GM23338 (cell line): Measurements from ENCODE around the gene GFER. TPM values are rescaled to one million over a fixed set of nuclear protein-coding genes. Genes with fewer than 3 reads are reported as not detected.

ENCODE experiments used
- ATAC-seq: fragments of 200-7000 bp; cut with Tn5 transposase; 3 replicates; pipeline ENCODE4 v1.9.1; 2020
- DNase-seq: peaks from one replicate; pipeline ENCODE4 v3.0.0-alpha.2; 2015; ENCODE audit warnings: low spot score
- H2AFZ ChIP-seq: fragments of 200-600 bp; sonication (generic); 2 replicates; pipeline ENCODE4 v1.8.0; 2016; ENCODE audit warnings: antibody characterized with exemption, mild to moderate bottlenecking, moderate library complexity
- H3F3A ChIP-seq: fragments of 200-600 bp; sonication (generic); replicated peaks from 2 replicates; pipeline ENCODE4 v1.8.0; 2017; ENCODE audit warnings: antibody characterized with exemption, mixed run types, low read depth
- H3K27ac ChIP-seq: fragments of 200-600 bp; sonication (generic); 2 replicates; pipeline ENCODE4 v1.6.1; 2016; ENCODE audit warnings: low read depth
- H3K27me3 ChIP-seq: fragments of 200-600 bp; sonication (generic); 2 replicates; pipeline ENCODE4 v1.8.0; 2016; ENCODE audit warnings: mild to moderate bottlenecking, mixed run types, moderate library complexity; ENCODE audit not compliant: insufficient read depth
- H3K36me3 ChIP-seq: fragments of 200-600 bp; sonication (generic); 2 replicates; pipeline ENCODE4 v1.8.0; 2016; ENCODE audit warnings: mild to moderate bottlenecking; ENCODE audit not compliant: insufficient read depth
- H3K4me1 ChIP-seq: fragments of 200-600 bp; sonication (generic); 2 replicates; pipeline ENCODE4 v1.8.0; 2016; ENCODE audit warnings: mild to moderate bottlenecking, moderate library complexity; ENCODE audit not compliant: insufficient read depth
- H3K4me2 ChIP-seq: fragments of 200-600 bp; sonication (generic); 2 replicates; pipeline ENCODE4 v1.7.1; 2017; ENCODE audit warnings: mixed run types
- H3K4me3 ChIP-seq: fragments of 200-600 bp; sonication (generic); 2 replicates; pipeline ENCODE4 v1.6.1; 2016; ENCODE audit warnings: mixed run types
- H3K79me2 ChIP-seq: fragments of 200-600 bp; sonication (generic); replicated peaks from 2 replicates; pipeline ENCODE4 v1.8.0; 2017; ENCODE audit warnings: mild to moderate bottlenecking; ENCODE audit not compliant: insufficient read depth
- H3K9me2 ChIP-seq: fragments of 200-600 bp; sonication (generic); 2 replicates; pipeline ENCODE4 v1.8.0; 2017; ENCODE audit not compliant: insufficient read depth
- H4K20me1 ChIP-seq: fragments of 200-600 bp; sonication (generic); replicated peaks from 2 replicates; pipeline ENCODE4 v1.8.0; 2017; ENCODE audit warnings: mild to moderate bottlenecking; ENCODE audit not compliant: insufficient read depth
- H3K27ac Mint-ChIP-seq: 2 replicates; pipeline ENCODE4 v1.8.0; 2020; ENCODE audit warnings: inconsistent platforms, mild to moderate bottlenecking, moderate library complexity, mixed read lengths
- H3K27me3 Mint-ChIP-seq: 3 replicates; pipeline ENCODE4 v1.8.0; 2022; ENCODE audit warnings: low read depth, mild to moderate bottlenecking, moderate library complexity, mixed read lengths, inconsistent platforms; ENCODE audit not compliant: insufficient read depth, poor library complexity
- H3K36me3 Mint-ChIP-seq: 3 replicates; pipeline ENCODE4 v1.8.0; 2021; ENCODE audit warnings: low read depth, mild to moderate bottlenecking, inconsistent platforms, moderate library complexity, mixed read lengths
- H3K4me1 Mint-ChIP-seq: 3 replicates; pipeline ENCODE4 v1.8.0; 2020; ENCODE audit warnings: mild to moderate bottlenecking, inconsistent platforms, mixed read lengths
- H3K4me3 Mint-ChIP-seq: 3 replicates; pipeline ENCODE4 v1.8.0; 2021; ENCODE audit warnings: moderate library complexity, mild to moderate bottlenecking, inconsistent platforms, mixed read lengths
- H3K9me3 Mint-ChIP-seq: 3 replicates; pipeline ENCODE4 v1.8.0; 2020; ENCODE audit warnings: moderate library complexity, mild to moderate bottlenecking, inconsistent platforms, mixed read lengths
- CREB1 ChIP-seq: fragments of 250-450 bp; sonication (Bioruptor Pico); IDR thresholded peaks from 2 replicates; pipeline ENCODE4 v1.5.0; 2020; ENCODE audit warnings: low read depth, mild to moderate bottlenecking, moderate library complexity
- CTCF ChIP-seq, 2 experiments: fragments of 200-600 bp in 1 of 2; sonication (generic) in 1 of 2; conservative IDR thresholded peaks; 2 replicates each; pipeline versions ENCODE4 v1.5.1 to v1.6.1; 2016 to 2017; ENCODE audit warnings: antibody characterized with exemption in 2 of 2, low read depth in 2 of 2, mild to moderate bottlenecking in 2 of 2, moderate library complexity in 1 of 2
- ETS1 ChIP-seq: IDR thresholded peaks from 2 replicates; pipeline ENCODE4 v1.6.1; 2016; ENCODE audit warnings: antibody characterized with exemption
- EZH2 ChIP-seq: fragments of 200-600 bp; sonication (generic); IDR thresholded peaks from one replicate; pipeline ENCODE4 v1.8.0; 2017; ENCODE audit warnings: antibody characterized with exemption, mild to moderate bottlenecking, low read depth; ENCODE audit not compliant: unreplicated experiment
- EZH2phosphoT487 ChIP-seq: fragments of 200-600 bp; sonication (generic); IDR thresholded peaks from one replicate; pipeline ENCODE4 v1.8.1; 2018; ENCODE audit warnings: antibody characterized with exemption; ENCODE audit not compliant: unreplicated experiment
- JUNB ChIP-seq: IDR thresholded peaks from one replicate; pipeline ENCODE4 v1.6.1; 2016; ENCODE audit warnings: antibody characterized with exemption; ENCODE audit not compliant: unreplicated experiment
- NANOG ChIP-seq: IDR thresholded peaks from 2 replicates; pipeline ENCODE4 v1.6.1; 2016; ENCODE audit warnings: antibody characterized with exemption, borderline replicate concordance
- POLR2AphosphoS5 ChIP-seq: IDR thresholded peaks from 2 replicates; pipeline ENCODE4 v1.6.1; 2016; ENCODE audit warnings: antibody characterized with exemption, low read depth
- REST ChIP-seq: IDR thresholded peaks from one replicate; pipeline ENCODE4 v1.6.1; 2018; ENCODE audit warnings: antibody characterized with exemption; ENCODE audit not compliant: unreplicated experiment
- STAT1 ChIP-seq: IDR thresholded peaks from one replicate; pipeline ENCODE4 v1.6.1; 2016; ENCODE audit warnings: antibody characterized with exemption; ENCODE audit not compliant: unreplicated experiment
- ZNF114 ChIP-seq: fragments of 250-450 bp; sonication (Bioruptor Pico); IDR thresholded peaks from 2 replicates; pipeline ENCODE4 v1.5.0; 2020; ENCODE audit warnings: mild to moderate bottlenecking, moderate library complexity
- ZNF331 ChIP-seq: fragments of 250-450 bp; sonication (Bioruptor Pico); IDR thresholded peaks from 2 replicates; pipeline ENCODE4 v1.5.0; 2020; ENCODE audit warnings: low read depth, mild to moderate bottlenecking, moderate library complexity
- polyA plus RNA-seq: library from polyadenylated mRNA; unstranded; fragments of >200 nt; fragmentation: Nextera tagmentation; extraction: Ambion mirVana; gene quantifications from 2 replicates; pipeline ENCODE4 v1.2.1, GENCODE V29; 2016
- total RNA-seq: library from RNA; depleted of rRNA; stranded (reverse); fragments of >200 nt; shearing (Covaris generic); gene quantifications from 2 replicates; pipeline ENCODE4 v1.2.3, GENCODE V29; 2014

The GFER gene
- total and polyA plus RNA-seq, 2 experiments from 2014 or later: 40.1 to 64.5 TPM

GRCh38 chr16:2036200-2036966 is 52.4 kb downstream of the GFER start:
- ATAC-seq: no peak; the same call in 1 of the 3 replicates
- no peak overlapping the region for H3K27ac ChIP-seq
- H3K9me2 ChIP-seq: no peaks in the 10 kb centered on the region
- Mint-ChIP-seq H3K4me1 (peaks cover 8% of the 10 kb centered on the region), H3K27me3 (peaks cover 10% of the 10 kb centered on the region), H3K9me3 (no peaks in the 10 kb centered on the region), H3K36me3 (no peaks in the 10 kb centered on the region), H3K4me3 (no peak overlapping the region), H3K27ac (no peak overlapping the region; the same call in 1 of the 2 replicates)
- H3K4me3 ChIP-seq: no peak overlapping the region
- no peak overlapping the region for H3K4me2 ChIP-seq
- H3K36me3 ChIP-seq: no peaks in the 10 kb centered on the region
- no peaks in the 10 kb centered on the region for H3K79me2 ChIP-seq
- DNase-seq: no peak
- TF ChIP-seq CTCF (conservative IDR thresholded peaks at IDR 0.05; ENCODE audit: low read depth in 2 of 2): 0 out of 4 replicates have a peak, but pooled peaks of 1 of the 2 experiments have one; percentile 3
- no peak for TF ChIP-seq JUNB
- no peak for TF ChIP-seq ZNF114
- no peaks in the 10 kb centered on the region for H3F3A ChIP-seq
- no peaks in the 10 kb centered on the region for H3K27me3 ChIP-seq
- no peak overlapping the region for H2AFZ ChIP-seq
- no peaks in the 10 kb centered on the region for H3K4me1 ChIP-seq
- H4K20me1 ChIP-seq: peaks cover 3% of the 10 kb centered on the region; the same call in 1 of the 2 replicates

GRCh38 chr16:2037115-2037514 is 53.1 kb downstream of the GFER start:
- no peaks in the 10 kb centered on the region for H3K27me3 ChIP-seq
- DNase-seq: no peak
- H4K20me1 ChIP-seq: peaks cover 3% of the 10 kb centered on the region; the same call in 1 of the 2 replicates
- no peak overlapping the region for H3K27ac ChIP-seq
- no peaks in the 10 kb centered on the region for H3K9me2 ChIP-seq
- H3F3A ChIP-seq: no peaks in the 10 kb centered on the region
- no peak for ATAC-seq
- Mint-ChIP-seq H3K27ac (no peak overlapping the region), H3K36me3 (no peaks in the 10 kb centered on the region), H3K4me1 (peaks cover 8% of the 10 kb centered on the region), H3K27me3 (peaks cover 10% of the 10 kb centered on the region), H3K4me3 (no peak overlapping the region), H3K9me3 (no peaks in the 10 kb centered on the region)
- no peaks in the 10 kb centered on the region for H3K79me2 ChIP-seq
- H3K36me3 ChIP-seq: no peaks in the 10 kb centered on the region
- H3K4me1 ChIP-seq: no peaks in the 10 kb centered on the region
- H3K4me3 ChIP-seq: no peak overlapping the region
- H2AFZ ChIP-seq: no peak overlapping the region
- H3K4me2 ChIP-seq: no peak overlapping the region
- TF ChIP-seq EZH2phosphoT487 (no peak), CREB1 (CRISPR knock-in tag) (no peak), POLR2AphosphoS5 (no peak), EZH2 (no peak), REST (no peak), CTCF (conservative IDR thresholded peaks at IDR 0.05; ENCODE audit: low read depth in 2 of 2) (no peak), JUNB (no peak), NANOG (no peak), ZNF114 (no peak), ETS1 (no peak), ZNF331 (no peak), STAT1 (no peak)
